HEK293T (cell line): ENCODE measurements around the gene ZFYVE16.

Source experiments
- BHLHE40 ChIP-seq: fragments of 450-650 bp; IDR thresholded peaks from 2 replicates; pipeline ENCODE4 v1.6.1; 2016; ENCODE audit warnings: mild to moderate bottlenecking, moderate library complexity, borderline replicate concordance
- FOXK2 ChIP-seq: fragments of 450-650 bp; IDR thresholded peaks from 2 replicates; pipeline ENCODE4 v1.6.1; 2016; ENCODE audit warnings: mild to moderate bottlenecking
- FOXM1 ChIP-seq: fragments of 450-650 bp; IDR thresholded peaks from 2 replicates; pipeline ENCODE4 v1.6.1; 2017; ENCODE audit warnings: mild to moderate bottlenecking, borderline replicate concordance
- L3MBTL2 ChIP-seq: fragments of 450-650 bp; conservative IDR thresholded peaks from 2 replicates; pipeline ENCODE4 v1.6.1; 2016; ENCODE audit warnings: mild to moderate bottlenecking
- PKNOX1 ChIP-seq: fragments of 450-650 bp; IDR thresholded peaks from 2 replicates; pipeline ENCODE4 v1.6.1; 2016
- SP1 ChIP-seq: fragments of 450-650 bp; IDR thresholded peaks from 2 replicates; pipeline ENCODE4 v1.6.1; 2017
- SUZ12 ChIP-seq: fragments of 450-650 bp; IDR thresholded peaks from 2 replicates; pipeline ENCODE4 v1.6.1; 2016; ENCODE audit warnings: mild to moderate bottlenecking
- TARDBP ChIP-seq: fragments of 450-650 bp; IDR thresholded peaks from 2 replicates; pipeline ENCODE4 v1.6.1; 2016
- ZNF384 ChIP-seq: fragments of 450-650 bp; IDR thresholded peaks from 2 replicates; pipeline ENCODE4 v1.6.1; 2016

GRCh38 chr5:80364892-80365291 is 43.0 kb upstream of the ZFYVE16 start:
- TF ChIP-seq TARDBP (no peak), ZNF384 (no peak), FOXM1 (no peak), L3MBTL2 (no peak), SUZ12 (no peak), SP1 (no peak), BHLHE40 (no peak), FOXK2 (no peak), PKNOX1 (no peak)
